ENCODE measurements around the gene PRCP.
"Not testable (repeated sequence)": the region's sequence is repeated elsewhere in the genome, so short reads cannot be mapped to it uniquely, and the experiment has no call there.

GRCh38 chr11:82945041-82945440 is 44.8 kb upstream of the PRCP start:
- not testable (repeated sequence) for TF ChIP-seq GABPB1 (CRISPR knock-in tag; IDR thresholded peaks at IDR 0.05); PRRX2 (CRISPR knock-in tag; IDR thresholded peaks at IDR 0.05); ZSCAN18 (CRISPR knock-in tag; IDR thresholded peaks at IDR 0.05); KAT7 (CRISPR knock-in tag; IDR thresholded peaks at IDR 0.05; ENCODE audit: borderline replicate concordance); USF2 (CRISPR knock-in tag; IDR thresholded peaks at IDR 0.05); CTCF (IDR thresholded peaks at IDR 0.05); CREM (CRISPR knock-in tag; IDR thresholded peaks at IDR 0.05); ESRRA (CRISPR knock-in tag; IDR thresholded peaks at IDR 0.05; ENCODE audit: borderline replicate concordance); ELF4 (CRISPR knock-in tag; IDR thresholded peaks at IDR 0.05; ENCODE audit: low read depth); ETV6 (CRISPR knock-in tag; IDR thresholded peaks at IDR 0.05); NR3C1 (CRISPR knock-in tag; conservative IDR thresholded peaks at IDR 0.05; ENCODE audit: low read depth); PRDM15 (CRISPR knock-in tag; IDR thresholded peaks at IDR 0.05)
